GM12892 (cell line): ENCODE data around the gene IMMP2L.

Source experiments
- DNase-seq: peaks from one replicate; pipeline ENCODE4 v3.0.0; 2011; ENCODE audit not compliant: insufficient read length
- FAIRE-seq: peaks from 2 replicates; lab custom pipeline; 2011; peaks lifted over from hg19 to GRCh38; lab: Jason Lieb, UNC
- POLR2A ChIP-seq: IDR thresholded peaks from 2 replicates; pipeline ENCODE4 v1.6.1; 2011; ENCODE audit warnings: low read depth, low read length, control low read depth
- POLR2AphosphoS5 ChIP-seq: IDR thresholded peaks from 2 replicates; pipeline ENCODE4 v1.6.1; 2011; ENCODE audit warnings: low read depth, low read length, control low read depth
- TAF1 ChIP-seq: IDR thresholded peaks from 2 replicates; pipeline ENCODE4 v1.6.1; 2011; ENCODE audit warnings: low read depth, mild to moderate bottlenecking, control low read depth, low read length, borderline replicate concordance

Gene IMMP2L

DNA sequence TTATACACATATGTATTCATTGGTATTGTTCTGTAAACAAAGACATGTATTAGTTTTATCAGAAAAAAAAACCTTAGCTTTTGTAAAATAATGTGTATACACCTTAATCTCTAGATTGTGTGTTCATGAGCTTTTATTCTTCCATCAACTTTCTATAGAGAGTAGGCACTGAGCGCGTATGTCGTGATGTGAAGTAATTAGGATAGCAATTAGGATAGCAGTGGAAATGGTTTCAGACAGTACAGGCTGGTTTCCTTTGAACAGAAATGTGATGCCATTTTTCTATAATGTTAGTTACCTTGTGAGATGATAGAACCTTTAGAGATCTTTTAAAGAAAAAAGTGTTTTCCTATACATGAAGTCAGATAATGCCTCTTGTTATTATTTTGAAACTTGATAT lies 709.0 kb downstream of the IMMP2L start:
- FAIRE-seq (no peak), DNase-seq (no peak)
- TF ChIP-seq POLR2A (no peak), POLR2AphosphoS5 (no peak), TAF1 (no peak)

DNA sequence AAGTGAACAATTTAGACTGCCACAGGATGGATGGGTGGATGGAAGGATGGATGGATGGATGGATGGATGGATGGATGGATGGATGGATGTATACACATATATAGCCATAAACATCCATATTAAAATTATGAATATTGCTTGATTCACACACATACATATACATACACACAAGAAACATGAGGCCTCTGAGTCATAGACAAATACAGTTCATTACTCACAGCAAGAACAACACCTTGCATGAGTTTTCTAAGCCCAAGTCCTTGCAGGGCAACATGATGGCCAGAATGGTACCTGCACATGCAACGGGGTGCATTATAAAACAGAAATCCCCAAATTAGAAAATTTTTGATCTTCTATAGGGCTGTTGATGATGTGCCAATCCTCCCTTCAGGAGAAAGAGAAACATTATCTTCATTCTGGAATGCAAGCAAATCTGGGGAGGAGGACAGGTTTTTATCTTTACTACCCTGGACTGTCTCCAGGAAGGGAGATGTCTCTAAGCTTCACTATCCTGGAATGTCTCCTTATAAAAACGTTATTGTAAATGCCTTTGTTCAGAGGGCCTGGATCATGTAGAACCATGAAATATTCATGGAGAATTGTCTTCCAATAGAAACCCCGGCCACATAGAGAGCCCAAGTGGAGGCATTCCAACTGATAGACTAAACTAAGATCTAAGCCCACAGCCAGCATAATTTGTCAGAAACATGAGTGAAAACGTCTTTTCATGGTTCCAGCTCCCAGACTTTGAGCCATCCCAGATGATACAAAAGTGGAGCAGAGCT lies 709.9 kb downstream of the IMMP2L start:
- no peak for FAIRE-seq
- TF ChIP-seq POLR2A (no peak), POLR2AphosphoS5 (no peak), TAF1 (no peak)
- no peak for DNase-seq

GRCh38 chr7:110850224-110850623 lies 712.1 kb downstream of the IMMP2L start:
- no peak for DNase-seq
- FAIRE-seq: no peak
- TF ChIP-seq TAF1 (no peak), POLR2A (no peak), POLR2AphosphoS5 (no peak)

GRCh38 chr7:110842796-110843195 lies 719.5 kb downstream of the IMMP2L start:
- FAIRE-seq: no peak
- DNase-seq: no peak
- TF ChIP-seq TAF1 (no peak), POLR2A (no peak), POLR2AphosphoS5 (no peak)

DNA sequence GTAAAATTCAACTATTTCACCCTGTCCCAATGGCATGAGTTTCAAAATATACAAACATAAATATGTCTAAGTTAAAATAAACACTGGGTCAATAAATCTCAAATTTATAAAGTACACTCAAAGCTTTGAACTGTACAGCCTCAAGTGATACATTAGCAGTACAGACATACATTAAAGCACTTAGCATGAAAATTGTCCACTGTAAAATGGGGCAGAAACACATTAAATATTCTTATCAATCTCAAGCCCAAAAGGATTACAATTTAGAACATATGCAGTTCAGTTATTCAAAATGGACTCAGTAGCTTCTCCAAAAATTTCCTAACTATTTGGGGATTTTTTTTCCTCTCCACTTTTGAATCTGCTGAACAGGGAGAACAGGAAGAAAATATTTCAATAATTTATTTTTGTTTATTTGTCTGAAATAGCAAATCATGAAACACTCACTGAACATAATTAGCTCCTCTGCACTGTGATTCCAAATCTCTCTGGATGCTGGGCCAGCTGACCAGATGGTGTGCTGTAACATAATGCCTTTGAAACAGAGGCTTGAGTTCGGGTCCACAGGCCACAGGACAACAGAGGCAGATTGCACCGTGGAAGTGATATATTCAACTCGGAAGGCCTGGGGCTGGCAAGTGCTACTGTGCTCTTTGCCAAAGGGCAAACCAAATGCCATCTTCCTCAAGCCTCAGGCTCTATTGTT lies 720.3 kb downstream of the IMMP2L start:
- no peak for FAIRE-seq
- no peak for DNase-seq
- no peak for TF ChIP-seq POLR2AphosphoS5
- no peak for TF ChIP-seq TAF1
- TF ChIP-seq POLR2A: no peak

GRCh38 chr7:110839866-110840265 lies 722.4 kb downstream of the IMMP2L start:
- no peak for TF ChIP-seq POLR2AphosphoS5
- no peak for TF ChIP-seq POLR2A
- no peak for TF ChIP-seq TAF1

GRCh38 chr7:110835849-110836248 lies 726.4 kb downstream of the IMMP2L start:
- TF ChIP-seq TAF1 (no peak), POLR2AphosphoS5 (no peak), POLR2A (no peak)
- FAIRE-seq: no peak
- no peak for DNase-seq

More at GRCh38 chr7:110839866-110840265, 722.4 kb downstream of the IMMP2L start:
- FAIRE-seq: no peak
- DNase-seq: no peak

DNA sequence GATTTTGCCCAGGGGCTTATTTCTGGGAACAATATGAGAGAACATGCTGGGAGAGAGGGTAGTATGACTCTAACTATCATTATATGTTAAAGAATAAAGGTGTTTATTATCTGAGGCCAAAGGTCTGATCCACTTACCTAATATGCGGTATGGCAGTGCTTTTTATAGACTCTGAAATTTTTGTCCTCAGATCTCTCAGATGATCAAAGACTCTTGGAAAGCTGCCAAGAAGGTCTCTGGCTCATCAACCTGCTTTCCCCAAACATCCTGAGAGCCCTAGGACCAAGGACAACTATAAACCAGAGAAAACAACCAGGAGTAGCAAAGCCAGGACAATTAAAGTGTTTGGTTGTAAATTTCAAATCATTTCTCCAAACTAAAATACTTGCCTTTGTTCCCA lies 727.1 kb downstream of the IMMP2L start:
- FAIRE-seq (no peak), DNase-seq (no peak)
- TF ChIP-seq TAF1: no peak
- no peak for TF ChIP-seq POLR2A
- no peak for TF ChIP-seq POLR2AphosphoS5

DNA sequence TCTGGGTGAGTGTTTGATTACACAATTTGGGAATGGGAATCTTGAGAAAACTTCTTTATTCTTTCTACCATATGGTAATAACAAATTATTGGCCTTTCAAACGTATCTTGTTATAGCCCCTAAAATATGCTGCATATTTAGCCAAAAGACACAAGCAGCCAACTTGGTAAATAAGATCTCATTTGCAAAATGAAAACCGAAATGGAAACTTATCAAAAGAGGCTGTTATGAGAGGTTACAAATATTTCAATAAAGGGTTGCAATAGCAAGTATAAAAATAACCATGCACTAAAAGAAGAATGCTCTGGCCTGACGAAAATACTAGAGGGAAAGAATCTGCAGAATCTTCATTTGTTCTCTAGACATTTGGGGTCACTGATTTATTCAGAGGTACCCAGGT lies 730.9 kb downstream of the IMMP2L start:
- FAIRE-seq: no peak
- DNase-seq: no peak
- no peak for TF ChIP-seq POLR2AphosphoS5
- TF ChIP-seq TAF1: no peak
- no peak for TF ChIP-seq POLR2A

DNA sequence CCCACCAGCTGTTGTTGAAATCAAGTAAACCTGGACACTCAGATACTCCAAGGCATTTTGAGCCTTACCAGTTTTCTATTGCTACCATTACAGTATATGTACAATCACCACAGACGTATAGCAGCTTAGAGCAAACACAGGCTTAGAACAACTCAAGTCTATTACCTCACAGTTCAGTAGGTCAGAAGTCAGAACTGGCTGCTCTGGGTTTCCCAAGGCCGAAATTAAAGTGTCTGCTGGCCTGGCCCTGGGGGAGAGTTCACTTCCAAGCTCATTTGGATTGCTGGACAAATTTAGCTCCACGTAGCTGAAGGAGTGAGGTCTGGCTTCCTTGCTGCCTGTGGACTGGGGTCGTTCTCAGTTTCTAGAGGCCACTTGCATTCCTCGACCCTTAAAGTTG lies 731.5 kb downstream of the IMMP2L start:
- TF ChIP-seq TAF1 (no peak), POLR2AphosphoS5 (no peak), POLR2A (no peak)
- no peak for DNase-seq
- FAIRE-seq: no peak

- FAIRE-seq (no peak), DNase-seq (no peak)
- TF ChIP-seq TAF1 (no peak), POLR2AphosphoS5 (no peak), POLR2A (no peak)
Observed at GRCh38 chr7:110827936-110828335, 734.4 kb downstream of the IMMP2L start.
